ENCODE data around the gene LRBA.

Gene LRBA

DNA sequence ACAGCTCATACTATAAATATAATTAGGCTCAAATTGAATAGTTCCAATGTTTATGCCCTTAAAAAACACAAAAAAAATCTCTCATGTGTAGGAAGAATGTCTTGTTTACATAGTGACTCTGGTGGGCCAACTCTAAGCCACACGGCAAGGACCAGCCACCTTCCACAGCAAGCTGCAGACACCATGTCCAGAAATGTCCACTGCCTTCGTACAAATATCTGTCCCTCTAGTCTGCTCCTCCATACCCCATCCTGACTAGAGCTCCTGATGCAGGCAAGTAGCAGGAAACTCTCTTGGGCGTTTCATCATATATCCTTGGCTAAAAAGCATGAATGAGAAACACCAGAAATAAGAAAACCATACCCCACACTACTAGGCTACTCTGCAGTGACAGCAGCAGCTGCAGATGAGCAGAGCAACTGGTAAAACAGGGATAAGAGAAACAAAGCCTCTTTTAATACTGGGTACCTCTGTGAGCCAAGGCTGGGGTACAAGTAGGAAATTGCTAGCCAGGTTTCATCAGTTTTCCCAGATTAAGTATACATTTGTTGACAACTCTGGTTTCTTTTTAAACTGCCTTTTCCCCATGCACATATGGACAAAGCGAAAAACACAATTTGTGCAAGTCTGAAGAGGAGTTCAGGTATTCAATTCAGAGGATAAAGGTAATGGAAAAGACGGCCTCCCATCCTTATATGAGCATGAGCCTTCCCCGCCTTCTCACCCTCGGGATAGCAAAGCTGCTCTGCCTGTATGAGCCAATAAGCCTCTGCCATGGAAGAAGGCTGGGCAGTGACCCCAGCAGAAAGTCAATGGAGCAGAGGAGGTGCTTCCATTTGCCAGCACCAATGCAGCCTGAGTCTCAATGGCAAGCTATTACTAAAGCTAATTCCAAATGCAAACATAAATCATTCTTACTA, 691.4 kb downstream of the LRBA start:
- no peak for DNase-seq (ENCODE audit: low spot score)

DNA sequence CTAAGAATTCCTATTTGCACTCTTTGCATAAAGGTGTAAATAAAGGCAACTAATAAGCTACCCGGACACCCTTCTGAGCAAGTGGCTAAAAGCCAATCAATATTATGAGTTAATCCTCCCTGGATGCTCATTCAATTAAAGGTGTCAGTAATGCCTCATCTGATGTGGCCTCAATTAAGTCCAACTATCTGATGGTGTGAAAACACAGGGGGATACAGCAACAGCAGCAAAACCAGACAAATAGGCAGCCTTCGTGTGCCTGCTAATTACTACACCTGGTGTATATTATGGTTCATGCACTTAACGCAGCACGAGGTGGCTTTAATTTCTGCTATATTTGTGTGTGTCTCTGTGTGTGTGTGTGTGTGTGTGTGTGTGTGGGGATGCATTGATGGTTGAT, 692.4 kb downstream of the LRBA start:
- no peak for DNase-seq (ENCODE audit: low spot score)

DNA sequence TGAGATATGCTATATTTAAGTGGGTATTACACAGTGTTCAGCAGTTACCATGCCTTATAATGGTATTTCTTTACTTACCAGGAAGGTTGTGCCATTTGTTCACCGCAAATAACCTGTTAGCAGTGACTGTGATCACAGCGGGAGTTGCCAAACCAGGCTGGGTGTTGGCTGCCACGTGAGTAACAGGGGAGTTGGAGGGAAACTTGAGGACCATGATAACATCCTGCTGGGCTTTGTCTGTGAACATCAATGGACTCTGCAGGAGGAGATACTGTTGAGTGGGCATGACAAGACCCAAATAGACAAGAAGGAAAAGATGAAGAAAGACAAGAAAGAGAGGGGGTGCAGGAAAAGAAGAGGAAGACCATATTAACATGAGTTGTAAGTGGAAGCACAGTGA, 694.0 kb downstream of the LRBA start:
- DNase-seq (ENCODE audit: low spot score) = no peak

DNA sequence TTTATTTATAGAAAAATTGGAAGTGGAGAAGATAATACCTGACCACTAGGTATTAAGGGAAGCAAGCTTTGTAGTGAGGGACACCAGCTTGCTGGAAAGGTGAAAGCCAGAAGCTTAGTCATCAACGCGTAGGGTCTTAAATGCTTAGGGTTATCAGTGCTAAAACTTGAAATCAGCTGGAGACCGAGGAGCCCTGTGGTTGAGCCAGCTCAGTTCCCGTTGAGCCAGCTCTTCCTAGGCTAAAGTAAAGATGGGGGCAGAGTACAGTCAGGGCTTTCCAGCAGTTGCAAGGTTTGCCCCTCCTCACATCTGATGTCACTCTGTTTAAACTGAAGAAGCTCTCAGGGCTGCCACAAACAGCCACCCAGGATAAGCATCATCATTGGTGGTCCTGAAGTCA, 696.1 kb downstream of the LRBA start:
- DNase-seq (ENCODE audit: low spot score) = no peak

DNA sequence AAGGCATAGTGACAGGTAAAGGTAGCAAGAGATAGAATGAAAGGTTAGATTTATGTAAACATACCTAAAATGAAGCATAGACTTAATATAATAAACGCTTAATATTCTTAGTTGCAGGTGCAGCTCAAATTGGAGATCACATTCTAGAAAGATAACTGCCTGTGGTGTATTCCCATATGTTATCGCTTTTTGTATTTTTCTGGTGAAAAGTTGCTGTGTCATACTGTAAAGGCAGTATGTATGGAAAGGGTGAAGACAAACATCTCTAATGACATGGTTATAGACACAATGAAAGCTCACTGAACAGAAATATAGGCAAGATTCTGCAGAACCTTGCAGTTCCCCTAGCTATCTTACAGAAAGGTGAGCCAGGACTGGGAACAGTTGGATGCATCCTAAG, 696.6 kb downstream of the LRBA start:
- no peak for DNase-seq (ENCODE audit: low spot score)

DNA sequence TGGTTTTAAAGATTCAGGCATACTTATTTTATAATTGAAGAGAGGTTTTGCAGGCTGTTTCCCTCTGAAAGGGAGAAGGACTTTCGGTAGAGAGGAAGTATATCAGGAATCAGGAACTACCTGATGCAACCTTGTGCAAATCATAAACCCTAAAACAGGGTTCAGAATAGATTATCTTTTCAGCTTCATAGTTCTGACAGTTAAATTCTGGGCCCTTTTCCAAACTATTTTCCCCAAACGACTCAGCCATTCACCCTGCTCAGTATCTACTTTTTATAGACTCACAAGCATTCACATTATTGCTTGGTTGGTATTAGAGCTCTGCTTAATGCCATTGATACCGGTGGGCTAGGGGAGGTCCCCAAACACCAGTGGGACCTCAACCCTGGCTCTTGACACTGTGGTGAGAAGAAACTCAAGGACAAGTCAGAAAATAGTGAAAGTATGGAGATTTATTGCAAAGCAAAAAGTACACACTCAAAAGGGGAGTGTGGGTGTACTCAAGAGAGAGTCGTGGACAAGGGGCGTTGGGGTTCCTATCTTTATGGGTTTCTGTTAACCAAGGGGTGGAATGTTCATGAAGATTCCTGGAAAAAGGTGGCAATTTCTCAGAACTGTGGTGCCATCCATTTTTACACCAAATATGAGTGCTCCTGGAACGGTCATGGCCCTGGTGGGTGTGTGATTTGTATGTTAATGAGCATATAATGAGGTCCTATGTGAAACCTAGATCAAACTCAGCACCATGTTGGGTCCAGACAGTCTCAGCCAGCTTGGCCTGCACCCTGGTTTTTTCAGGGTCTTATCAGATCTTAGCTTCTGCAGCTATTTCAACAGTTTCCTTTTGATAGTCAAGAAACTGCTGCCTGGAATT, 698.5 kb downstream of the LRBA start:
- no peak for DNase-seq (ENCODE audit: low spot score)

GRCh38 chr4:150315691-150316090, 699.4 kb downstream of the LRBA start:
- DNase-seq (ENCODE audit: low spot score) = no peak

GRCh38 chr4:150315175-150315574, 699.9 kb downstream of the LRBA start:
- no peak for DNase-seq (ENCODE audit: low spot score)

DNA sequence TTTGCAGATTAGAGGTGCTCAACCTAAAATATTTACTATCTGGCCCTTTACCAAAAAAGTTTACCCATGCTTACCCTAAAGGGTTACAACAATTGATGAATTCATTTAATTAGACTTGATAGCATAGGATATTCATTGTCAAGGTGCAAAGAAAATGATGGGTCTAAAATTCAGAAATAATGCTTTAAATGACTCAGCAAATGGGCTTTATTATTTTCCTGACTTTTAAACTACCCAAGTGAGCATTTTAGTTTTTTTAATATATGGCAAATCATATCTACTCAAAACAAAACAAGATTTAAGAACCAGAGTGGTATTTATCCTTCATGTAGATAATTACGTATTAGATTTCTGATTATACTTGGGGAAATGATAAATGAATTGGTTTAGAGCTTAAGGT, 701.1 kb downstream of the LRBA start:
- DNase-seq (ENCODE audit: low spot score) = no peak

DNA sequence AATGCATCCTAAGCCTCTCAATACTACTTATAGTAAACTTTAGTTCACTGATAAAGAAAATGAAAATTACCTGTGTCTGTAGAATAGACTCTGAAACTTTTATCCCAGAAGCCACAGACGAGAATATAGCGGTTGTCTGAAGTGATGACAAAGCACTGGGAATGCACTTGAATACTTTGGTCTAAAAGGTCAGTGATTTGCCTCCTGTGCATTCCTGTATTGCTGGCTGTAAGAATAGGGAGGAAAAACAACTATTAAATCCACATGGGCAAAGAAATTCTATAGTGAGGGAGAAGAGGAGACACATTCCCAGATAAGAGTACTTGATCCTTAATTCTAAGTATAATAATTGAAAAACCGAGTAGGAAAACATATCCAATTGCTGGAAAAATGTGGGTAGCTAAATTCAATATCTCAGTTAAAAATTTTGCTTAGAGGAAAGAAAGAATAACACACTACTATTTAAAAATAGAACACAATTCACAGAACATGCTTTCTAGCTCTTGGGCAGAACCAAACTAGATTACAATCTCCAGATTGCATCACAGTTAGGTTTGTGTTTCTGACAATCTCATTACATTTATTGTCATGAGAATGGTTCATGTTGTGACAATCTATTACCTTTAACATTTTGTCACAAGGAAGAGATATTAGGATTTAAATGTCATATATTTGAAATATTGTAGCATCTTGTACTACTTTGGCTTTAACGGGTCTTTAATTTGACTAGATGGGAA, 704.8 kb downstream of the LRBA start:
- no peak for DNase-seq (ENCODE audit: low spot score)

GRCh38 chr4:150308824-150309472, 706.1 kb downstream of the LRBA start:
- no peak for DNase-seq (ENCODE audit: low spot score)

- no peak for DNase-seq (ENCODE audit: low spot score)
These were observed 708.4 kb downstream of the LRBA start for GRCh38 chr4:150306719-150307118.

DNA sequence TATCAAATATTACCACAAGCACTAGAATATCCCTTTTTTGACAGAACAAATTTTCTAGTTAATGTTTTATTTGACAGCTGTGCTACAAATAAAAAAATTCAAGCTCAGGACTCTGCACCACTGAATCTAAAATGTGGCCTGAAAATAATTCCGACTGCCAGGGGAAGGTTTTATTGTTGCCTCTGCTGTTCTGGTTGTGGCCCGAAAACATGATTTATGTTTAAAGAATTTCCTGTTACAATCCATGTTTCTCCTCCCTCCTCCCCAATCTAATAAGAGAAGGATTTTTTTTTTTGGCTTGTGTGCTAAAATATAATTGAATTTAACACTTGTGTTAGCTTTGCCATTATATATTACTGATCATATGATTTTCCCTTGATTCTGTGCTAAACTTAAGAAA, 709.1 kb downstream of the LRBA start:
- no peak for DNase-seq (ENCODE audit: low spot score)

DNA sequence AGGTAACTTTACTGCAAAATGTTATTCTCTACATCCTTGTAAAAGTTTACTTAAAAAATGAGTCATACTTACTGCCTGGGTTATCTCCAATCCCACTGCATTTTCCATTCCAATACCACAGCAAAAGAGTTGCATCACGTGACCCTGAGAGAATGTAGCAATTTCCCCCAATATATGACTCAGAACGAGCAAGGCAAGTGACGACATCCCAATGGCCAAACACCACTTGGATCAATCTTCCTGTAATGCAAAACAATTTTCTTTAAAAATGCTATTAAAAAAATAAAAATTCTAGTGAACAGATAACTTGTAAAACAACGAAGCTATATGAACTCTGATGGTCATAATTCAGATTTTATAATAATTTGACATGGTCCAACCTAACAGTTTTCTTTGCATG, 712.5 kb downstream of the LRBA start:
- no peak for DNase-seq (ENCODE audit: low spot score)

GRCh38 chr4:150299816-150300215, 715.3 kb downstream of the LRBA start:
- no peak for DNase-seq (ENCODE audit: low spot score)

GRCh38 chr4:150297861-150298474, 717.1 kb downstream of the LRBA start:
- no peak for DNase-seq (ENCODE audit: low spot score)

- no peak for DNase-seq (ENCODE audit: low spot score)
These were observed 725.2 kb downstream of the LRBA start for GRCh38 chr4:150289881-150290280.

DNA sequence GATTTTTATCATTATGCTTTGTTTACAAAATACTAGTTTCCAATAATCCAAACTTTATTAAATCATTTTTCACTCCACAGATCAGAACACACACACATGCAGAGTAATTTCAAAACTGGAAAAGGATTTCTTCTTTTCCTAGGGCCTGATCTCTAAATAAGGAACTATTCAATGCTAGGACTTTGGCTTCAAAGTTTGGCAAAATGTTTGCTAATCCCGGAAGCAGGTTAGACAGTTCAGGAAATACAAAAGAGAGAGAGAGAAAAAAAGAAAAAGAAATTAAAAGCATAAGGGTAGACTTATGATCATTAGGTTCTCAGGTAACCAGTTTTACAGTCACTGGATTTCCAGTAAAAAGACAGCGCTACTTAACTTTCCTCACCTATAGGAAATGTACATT, 725.9 kb downstream of the LRBA start:
- no peak for DNase-seq (ENCODE audit: low spot score)

DNA sequence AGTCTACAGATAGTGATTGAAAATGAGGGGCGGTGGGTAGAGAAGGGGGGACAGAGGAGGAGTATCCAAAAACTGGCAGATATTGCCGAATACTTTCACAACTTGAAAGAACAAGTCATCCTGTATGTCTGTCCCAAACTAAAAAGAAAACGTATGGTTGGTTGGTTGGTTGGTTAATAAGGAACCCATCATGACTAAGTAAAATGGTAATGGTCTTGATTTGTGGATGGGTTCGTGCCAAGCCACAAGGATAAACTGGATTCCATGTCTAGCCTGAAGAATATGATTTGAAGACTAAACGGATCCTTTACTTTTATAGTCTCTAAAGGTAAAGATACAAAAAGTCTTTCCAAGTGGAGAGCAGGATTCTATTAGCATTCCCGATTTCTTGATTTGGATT, 728.4 kb downstream of the LRBA start:
- no peak for DNase-seq (ENCODE audit: low spot score)

GRCh38 chr4:150283689-150284088, 731.4 kb downstream of the LRBA start:
- DNase-seq (ENCODE audit: low spot score) = no peak

- DNase-seq (ENCODE audit: low spot score) = no peak
These were observed 734.1 kb downstream of the LRBA start for GRCh38 chr4:150280975-150281374.
